OCI-LY7 (cell line): Measurements from ENCODE around the gene MAGEF1. TPM values are rescaled to one million over a fixed set of nuclear protein-coding genes. Genes with fewer than 3 reads are reported as not detected.

Source experiments
- BruUV-seq: library from RNA; stranded (reverse); fragments of 400-500 nt; replicated peaks from 2 replicates; lab custom pipeline; 2021; lab: Mats Ljungman, UMichigan
- CTCF ChIA-PET: fragments of 300-600 bp; sonication (Branson Sonifier 250); formaldehyde crosslinking; loops from one replicate; lab custom pipeline; 2022; ENCODE audit warnings: antibody characterized with exemption; ENCODE audit not compliant: unreplicated experiment; lab: Charles Lee
- POLR2A ChIA-PET: fragments of 300-600 bp; sonication (Branson Sonifier 250); formaldehyde crosslinking; loops from one replicate; lab custom pipeline; 2022; ENCODE audit warnings: antibody characterized with exemption; lab: Charles Lee
- DNase-seq: peaks from one replicate; pipeline ENCODE4 v3.0.0-alpha.2; 2015; ENCODE audit warnings: low spot score
- H2AFZ ChIP-seq: fragments of 200-600 bp; sonication (generic), shearing (Covaris generic); 2 replicates; pipeline ENCODE4 v1.6.1; 2014; ENCODE audit warnings: mild to moderate bottlenecking, antibody characterized with exemption, low read length, moderate library complexity
- H3K27ac ChIP-seq: fragments of 200-600 bp; sonication (generic); 2 replicates; pipeline ENCODE4 v1.5.1; 2014; ENCODE audit warnings: mixed run types, low read depth, mild to moderate bottlenecking, moderate library complexity, low read length, inconsistent platforms; ENCODE audit not compliant: poor library complexity, severe bottlenecking
- H3K36me3 ChIP-seq: fragments of 200-600 bp; sonication (generic); 2 replicates; pipeline ENCODE4 v1.6.1; 2014; ENCODE audit warnings: mild to moderate bottlenecking, antibody characterized with exemption, low read length, moderate library complexity, mixed read lengths; ENCODE audit not compliant: insufficient read depth
- H3K4me1 ChIP-seq: fragments of 200-600 bp; sonication (generic); 2 replicates; pipeline ENCODE4 v1.5.1; 2014; ENCODE audit warnings: mild to moderate bottlenecking, low read length; ENCODE audit not compliant: insufficient read depth, poor library complexity, severe bottlenecking
- H3K4me2 ChIP-seq: fragments of 200-600 bp; sonication (generic); 2 replicates; pipeline ENCODE4 v1.6.1; 2014; ENCODE audit warnings: mild to moderate bottlenecking, low read length
- H3K4me3 ChIP-seq: fragments of 200-600 bp; sonication (generic); 2 replicates; pipeline ENCODE4 v1.5.1; 2014; ENCODE audit warnings: mild to moderate bottlenecking, low read depth, low read length; ENCODE audit not compliant: poor library complexity, severe bottlenecking
- H3K79me2 ChIP-seq: fragments of 200-600 bp; sonication (generic); 2 replicates; pipeline ENCODE4 v1.6.1; 2016; ENCODE audit warnings: low read depth, mild to moderate bottlenecking, low read length, moderate library complexity, mixed read lengths; ENCODE audit not compliant: insufficient read depth
- H3K9me2 ChIP-seq: fragments of 200-600 bp; sonication (generic); 2 replicates; pipeline ENCODE4 v1.6.1; 2016; ENCODE audit warnings: mild to moderate bottlenecking, low read length, mixed read lengths; ENCODE audit not compliant: insufficient read depth
- H3K9me3 ChIP-seq: fragments of 200-600 bp; sonication (generic); 2 replicates; pipeline ENCODE4 v1.6.1; 2014; ENCODE audit warnings: mild to moderate bottlenecking, mixed run types, low read length, mixed read lengths
- H4K20me1 ChIP-seq: fragments of 200-600 bp; sonication (generic); 2 replicates; pipeline ENCODE4 v1.6.1; 2014; ENCODE audit warnings: mild to moderate bottlenecking, antibody characterized with exemption, low read length, moderate library complexity, mixed read lengths; ENCODE audit not compliant: insufficient read depth
- CTCF ChIP-seq: fragments of 200-600 bp; sonication (generic); conservative IDR thresholded peaks from 2 replicates; pipeline ENCODE4 v1.5.1; 2014; ENCODE audit warnings: mild to moderate bottlenecking, antibody characterized with exemption, low read length, moderate library complexity, mixed read lengths
- EZH2phosphoT487 ChIP-seq: fragments of 200-600 bp; sonication (generic); IDR thresholded peaks from 2 replicates; pipeline ENCODE4 v1.6.1; 2018; ENCODE audit warnings: low read depth, borderline replicate concordance, mild to moderate bottlenecking, mixed run types, antibody characterized with exemption, low read length, moderate library complexity, mixed read lengths
- intact Hi-C: fragments of 100-400 bp; cut with micrococcal nuclease; formaldehyde crosslinking; loops from one replicate; pipeline ENCODE4 v1.10.0; 2022; ENCODE audit not compliant: unreplicated experiment
- total RNA-seq, 2 experiments: library from RNA; depleted of rRNA in 1 of 2; stranded (reverse); fragments of >200 nt in 1 of 2; shearing (Covaris generic) in 1 of 2; gene quantifications; 2 replicates each; pipeline ENCODE4 v1.2.3, GENCODE V29; 2014 to 2022

The MAGEF1 gene
- total RNA-seq, 2 experiments from 2014 or later = 29.2 to 47.8 TPM

- Histone ChIP-seq H4K20me1 (no peaks in the 10 kb centered on the region), H3K4me2 (no peak overlapping the region), H3K9me3 (no peaks in the 10 kb centered on the region), H3K27ac (no peak overlapping the region), H2AFZ (no peak overlapping the region), H3K79me2 (no peaks in the 10 kb centered on the region), H3K4me3 (no peak overlapping the region), H3K4me1 (no peaks in the 10 kb centered on the region), H3K9me2 (no peaks in the 10 kb centered on the region), H3K36me3 (no peaks in the 10 kb centered on the region)
- no peak for DNase-seq
- POLR2A ChIA-PET = no interaction called here
- TF ChIP-seq CTCF (no peak), EZH2phosphoT487 (no peak)
- intact Hi-C loops = no loop called here
- CTCF ChIA-PET = no interaction called here
- BruUV-seq = no TSS peak
These were observed 49.7 kb downstream of the MAGEF1 start for GRCh38 chr3:184662187-184662586.

- no peak overlapping the region for H3K4me2 ChIP-seq
- no peaks in the 10 kb centered on the region for H3K4me1 ChIP-seq
- ChIA-PET POLR2A (interaction anchor here (0.6 to 1.0 kb wide), 2 partner anchors 119 to 132 kb away, joined by 3 to 4 read pairs; no protein-coding TSS in a partner anchor), CTCF (no interaction called here)
- no peak for DNase-seq
- no peaks in the 10 kb centered on the region for H3K9me3 ChIP-seq
- H3K9me2 ChIP-seq = no peaks in the 10 kb centered on the region
- no peaks in the 10 kb centered on the region for H4K20me1 ChIP-seq
- BruUV-seq = no TSS peak
- no peaks in the 10 kb centered on the region for H3K79me2 ChIP-seq
- TF ChIP-seq EZH2phosphoT487 (no peak), CTCF (no peak)
- H3K36me3 ChIP-seq = no peaks in the 10 kb centered on the region
- no peak overlapping the region for H3K27ac ChIP-seq
- intact Hi-C loops = no loop called here
- H2AFZ ChIP-seq = no peak overlapping the region
- no peak overlapping the region for H3K4me3 ChIP-seq
These were observed 50.9 kb downstream of the MAGEF1 start for GRCh38 chr3:184660931-184661330.

Other genes with a start within 250 kb of the MAGEF1 start
- not detected in 2 replicates for gene EPHB3, start 150.3 kb downstream of the MAGEF1 start, total RNA-seq (2014; rRNA removed; shearing (Covaris generic))
- gene EPHB3, start 150.3 kb downstream of the MAGEF1 start, total RNA-seq (2022) = not detected in 2 replicates
- gene VPS8, start 100.1 kb upstream of the MAGEF1 start, total RNA-seq (2014; rRNA removed; shearing (Covaris generic)) = 33.5 and 38.6 TPM in 2 replicates
- 44.9 and 45.9 TPM in 2 replicates for gene VPS8, start 100.1 kb upstream of the MAGEF1 start, total RNA-seq (2022)